ENCODE data around the gene ENOSF1. TPM values are rescaled to one million over a fixed set of nuclear protein-coding genes. Genes with fewer than 3 reads are reported as not detected.

The ENOSF1 gene
- total and polyA plus RNA-seq, 2 of the 13 experiments (the other 11 are each of a cell fraction or from before 2014, with no cell fraction given) = 37.6 to 40.1 TPM

DNA sequence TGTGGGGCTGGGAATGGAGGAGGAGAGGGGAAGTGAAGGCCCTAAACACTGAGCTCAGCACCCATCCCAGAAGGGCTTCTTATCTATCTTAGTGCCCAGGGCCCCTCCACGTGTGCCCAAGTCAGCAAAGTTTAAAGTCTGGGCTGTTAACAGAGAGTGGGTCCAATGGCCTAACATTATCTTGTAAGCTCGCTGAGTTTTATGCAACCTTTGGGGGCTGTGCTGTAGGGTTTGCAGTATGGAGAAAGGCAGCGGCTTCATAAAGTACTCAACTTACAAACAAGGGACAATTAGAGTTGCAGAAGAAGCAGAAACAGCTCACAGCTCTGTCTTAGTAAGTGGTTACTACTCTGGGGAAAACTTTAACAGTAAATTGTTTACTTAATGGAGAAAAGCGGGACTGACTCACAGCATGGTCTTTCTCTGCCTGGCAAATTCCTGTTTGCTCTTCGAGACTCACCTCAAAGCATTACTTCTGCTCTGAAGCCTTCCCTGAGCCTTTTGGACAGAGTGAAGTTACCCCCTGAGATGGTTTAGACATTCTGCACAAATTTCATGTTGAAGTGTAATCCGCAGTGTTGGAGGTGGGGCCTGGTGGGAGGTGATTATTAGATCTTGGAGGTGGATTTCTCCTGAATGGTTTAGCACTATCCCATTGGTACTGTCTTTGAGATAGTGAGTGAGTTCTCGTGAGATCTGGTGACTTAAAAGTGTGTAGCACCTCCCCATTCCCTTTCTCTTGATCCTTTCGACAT lies 9.0 kb downstream of the ENOSF1 start (continued):
- no peak for TF ChIP-seq PHF5A (CRISPR knock-in tag; IDR thresholded peaks at IDR 0.05; ENCODE audit: low read depth, unreplicated experiment)
- no peak for TF ChIP-seq ZNF17 (CRISPR knock-in tag; IDR thresholded peaks at IDR 0.05)
- TF ChIP-seq KMT2A (CRISPR knock-in tag; IDR thresholded peaks at IDR 0.05) = 0 out of 2 replicates have a peak, but pooled peaks have one; percentile 45
- TF ChIP-seq, protein P1, sequence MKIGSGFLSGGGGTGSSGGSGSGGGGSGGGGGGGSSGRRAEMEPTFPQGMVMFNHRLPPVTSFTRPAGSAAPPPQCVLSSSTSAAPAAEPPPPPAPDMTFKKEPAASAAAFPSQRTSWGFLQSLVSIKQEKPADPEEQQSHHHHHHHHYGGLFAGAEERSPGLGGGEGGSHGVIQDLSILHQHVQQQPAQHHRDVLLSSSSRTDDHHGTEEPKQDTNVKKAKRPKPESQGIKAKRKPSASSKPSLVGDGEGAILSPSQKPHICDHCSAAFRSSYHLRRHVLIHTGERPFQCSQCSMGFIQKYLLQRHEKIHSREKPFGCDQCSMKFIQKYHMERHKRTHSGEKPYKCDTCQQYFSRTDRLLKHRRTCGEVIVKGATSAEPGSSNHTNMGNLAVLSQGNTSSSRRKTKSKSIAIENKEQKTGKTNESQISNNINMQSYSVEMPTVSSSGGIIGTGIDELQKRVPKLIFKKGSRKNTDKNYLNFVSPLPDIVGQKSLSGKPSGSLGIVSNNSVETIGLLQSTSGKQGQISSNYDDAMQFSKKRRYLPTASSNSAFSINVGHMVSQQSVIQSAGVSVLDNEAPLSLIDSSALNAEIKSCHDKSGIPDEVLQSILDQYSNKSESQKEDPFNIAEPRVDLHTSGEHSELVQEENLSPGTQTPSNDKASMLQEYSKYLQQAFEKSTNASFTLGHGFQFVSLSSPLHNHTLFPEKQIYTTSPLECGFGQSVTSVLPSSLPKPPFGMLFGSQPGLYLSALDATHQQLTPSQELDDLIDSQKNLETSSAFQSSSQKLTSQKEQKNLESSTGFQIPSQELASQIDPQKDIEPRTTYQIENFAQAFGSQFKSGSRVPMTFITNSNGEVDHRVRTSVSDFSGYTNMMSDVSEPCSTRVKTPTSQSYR (CRISPR knock-in tag; IDR thresholded peaks at IDR 0.05; ENCODE audit: borderline replicate concordance) = peak; percentile 30; the same call in 1 of the 2 replicates
- TF ChIP-seq MXD4 (CRISPR knock-in tag; IDR thresholded peaks at IDR 0.05) = no peak
- TF ChIP-seq, protein P2, sequence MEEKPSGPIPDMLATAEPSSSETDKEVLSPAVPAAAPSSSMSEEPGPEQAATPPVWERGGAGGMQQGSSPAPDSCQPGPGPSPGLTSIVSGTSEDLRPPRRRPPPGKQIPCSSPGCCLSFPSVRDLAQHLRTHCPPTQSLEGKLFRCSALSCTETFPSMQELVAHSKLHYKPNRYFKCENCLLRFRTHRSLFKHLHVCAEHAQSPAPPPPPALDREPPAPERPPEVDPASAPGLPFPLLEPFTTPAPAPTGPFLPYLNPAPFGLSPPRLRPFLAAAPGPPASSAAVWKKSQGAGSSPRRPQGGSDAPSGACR (CRISPR knock-in tag; IDR thresholded peaks at IDR 0.05) = no peak
- TF ChIP-seq, protein P3, sequence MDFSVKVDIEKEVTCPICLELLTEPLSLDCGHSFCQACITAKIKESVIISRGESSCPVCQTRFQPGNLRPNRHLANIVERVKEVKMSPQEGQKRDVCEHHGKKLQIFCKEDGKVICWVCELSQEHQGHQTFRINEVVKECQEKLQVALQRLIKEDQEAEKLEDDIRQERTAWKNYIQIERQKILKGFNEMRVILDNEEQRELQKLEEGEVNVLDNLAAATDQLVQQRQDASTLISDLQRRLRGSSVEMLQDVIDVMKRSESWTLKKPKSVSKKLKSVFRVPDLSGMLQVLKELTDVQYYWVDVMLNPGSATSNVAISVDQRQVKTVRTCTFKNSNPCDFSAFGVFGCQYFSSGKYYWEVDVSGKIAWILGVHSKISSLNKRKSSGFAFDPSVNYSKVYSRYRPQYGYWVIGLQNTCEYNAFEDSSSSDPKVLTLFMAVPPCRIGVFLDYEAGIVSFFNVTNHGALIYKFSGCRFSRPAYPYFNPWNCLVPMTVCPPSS (IDR thresholded peaks at IDR 0.05) = no peak
- TF ChIP-seq ZNF446 (CRISPR knock-in tag; IDR thresholded peaks at IDR 0.05) = no peak
- no peak for TF ChIP-seq YEATS4 (CRISPR knock-in tag; IDR thresholded peaks at IDR 0.05; ENCODE audit: borderline replicate concordance)
- TF ChIP-seq, protein P4, sequence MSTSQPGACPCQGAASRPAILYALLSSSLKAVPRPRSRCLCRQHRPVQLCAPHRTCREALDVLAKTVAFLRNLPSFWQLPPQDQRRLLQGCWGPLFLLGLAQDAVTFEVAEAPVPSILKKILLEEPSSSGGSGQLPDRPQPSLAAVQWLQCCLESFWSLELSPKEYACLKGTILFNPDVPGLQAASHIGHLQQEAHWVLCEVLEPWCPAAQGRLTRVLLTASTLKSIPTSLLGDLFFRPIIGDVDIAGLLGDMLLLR (CRISPR knock-in tag; IDR thresholded peaks at IDR 0.05) = no peak
- TF ChIP-seq FOXJ3 (CRISPR knock-in tag; IDR thresholded peaks at IDR 0.05; ENCODE audit: borderline replicate concordance) = no peak
- peak; percentile 61; the same call in 1 of the 2 replicates for TF ChIP-seq CHD2 (IDR thresholded peaks at IDR 0.05; ENCODE audit: low read depth, low read length)
- no peak for TF ChIP-seq THAP11 (CRISPR knock-in tag; IDR thresholded peaks at IDR 0.05)
- TF ChIP-seq KAT8 (CRISPR knock-in tag; IDR thresholded peaks at IDR 0.05) = peak; percentile 55; the same call in 1 of the 2 replicates
- no peak for TF ChIP-seq RARA (CRISPR knock-in tag; IDR thresholded peaks at IDR 0.05)
- no peak for TF ChIP-seq ZFP1 (CRISPR knock-in tag; IDR thresholded peaks at IDR 0.05)
- TF ChIP-seq, protein P5, sequence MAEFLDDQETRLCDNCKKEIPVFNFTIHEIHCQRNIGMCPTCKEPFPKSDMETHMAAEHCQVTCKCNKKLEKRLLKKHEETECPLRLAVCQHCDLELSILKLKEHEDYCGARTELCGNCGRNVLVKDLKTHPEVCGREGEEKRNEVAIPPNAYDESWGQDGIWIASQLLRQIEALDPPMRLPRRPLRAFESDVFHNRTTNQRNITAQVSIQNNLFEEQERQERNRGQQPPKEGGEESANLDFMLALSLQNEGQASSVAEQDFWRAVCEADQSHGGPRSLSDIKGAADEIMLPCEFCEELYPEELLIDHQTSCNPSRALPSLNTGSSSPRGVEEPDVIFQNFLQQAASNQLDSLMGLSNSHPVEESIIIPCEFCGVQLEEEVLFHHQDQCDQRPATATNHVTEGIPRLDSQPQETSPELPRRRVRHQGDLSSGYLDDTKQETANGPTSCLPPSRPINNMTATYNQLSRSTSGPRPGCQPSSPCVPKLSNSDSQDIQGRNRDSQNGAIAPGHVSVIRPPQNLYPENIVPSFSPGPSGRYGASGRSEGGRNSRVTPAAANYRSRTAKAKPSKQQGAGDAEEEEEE (CRISPR knock-in tag; IDR thresholded peaks at IDR 0.05; ENCODE audit: borderline replicate concordance) = no peak
- TF ChIP-seq ZNF343 (CRISPR knock-in tag; IDR thresholded peaks at IDR 0.05) = no peak
- no peak for TF ChIP-seq HOXA9 (CRISPR knock-in tag; IDR thresholded peaks at IDR 0.05; ENCODE audit: borderline replicate concordance)
- TF ChIP-seq ERF (CRISPR knock-in tag; IDR thresholded peaks at IDR 0.05) = no peak
- TF ChIP-seq ELF3 (CRISPR knock-in tag; IDR thresholded peaks at IDR 0.05) = no peak
- TF ChIP-seq, protein P6, sequence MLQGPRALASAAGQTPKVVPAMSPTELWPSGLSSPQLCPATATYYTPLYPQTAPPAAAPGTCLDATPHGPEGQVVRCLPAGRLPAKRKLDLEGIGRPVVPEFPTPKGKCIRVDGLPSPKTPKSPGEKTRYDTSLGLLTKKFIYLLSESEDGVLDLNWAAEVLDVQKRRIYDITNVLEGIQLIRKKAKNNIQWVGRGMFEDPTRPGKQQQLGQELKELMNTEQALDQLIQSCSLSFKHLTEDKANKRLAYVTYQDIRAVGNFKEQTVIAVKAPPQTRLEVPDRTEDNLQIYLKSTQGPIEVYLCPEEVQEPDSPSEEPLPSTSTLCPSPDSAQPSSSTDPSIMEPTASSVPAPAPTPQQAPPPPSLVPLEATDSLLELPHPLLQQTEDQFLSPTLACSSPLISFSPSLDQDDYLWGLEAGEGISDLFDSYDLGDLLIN (CRISPR knock-in tag; IDR thresholded peaks at IDR 0.05; ENCODE audit: borderline replicate concordance) = no peak

All from HepG2 (cell line).